ENCODE data around the gene CALU.

The CALU gene

GRCh38 chr7:128726059-128726736, 13.0 kb upstream of the CALU start:
- Histone ChIP-seq H3K4me3 (ENCODE audit: low read depth in 1 of 2, low read length in 2 of 2) (no peak overlapping the region), H3K36me3 (ENCODE audit: control insufficient read depth in 1 of 2, insufficient read depth in 2 of 2, low read length in 2 of 2) (no peaks in the 10 kb centered on the region), H3K9me3 (ENCODE audit: control insufficient read depth in 1 of 2, low read length in 2 of 2) (no peaks in the 10 kb centered on the region), H3K27me3 (ENCODE audit: low read depth, low read length) (no peaks in the 10 kb centered on the region), H3K4me1 (ENCODE audit: control insufficient read depth in 1 of 2, insufficient read depth in 2 of 2, low read length in 2 of 2) (no peaks in the 10 kb centered on the region), H3K27ac (ENCODE audit: low read length) (no peak overlapping the region)

GRCh38 chr7:128726737-128727072, 12.5 kb upstream of the CALU start:
- Histone ChIP-seq H3K27ac (ENCODE audit: low read length) (no peak overlapping the region), H3K4me3 (ENCODE audit: low read depth in 1 of 2, low read length in 2 of 2) (no peak overlapping the region), H3K4me1 (ENCODE audit: control insufficient read depth in 1 of 2, insufficient read depth in 2 of 2, low read length in 2 of 2) (no peaks in the 10 kb centered on the region), H3K9me3 (ENCODE audit: control insufficient read depth in 1 of 2, low read length in 2 of 2) (no peaks in the 10 kb centered on the region), H3K36me3 (ENCODE audit: control insufficient read depth in 1 of 2, insufficient read depth in 2 of 2, low read length in 2 of 2) (no peaks in the 10 kb centered on the region), H3K27me3 (ENCODE audit: low read depth, low read length) (no peaks in the 10 kb centered on the region)

- H3K4me3 ChIP-seq (ENCODE audit: low read depth in 1 of 2, low read length in 2 of 2): no peak overlapping the region
- H3K27me3 ChIP-seq (ENCODE audit: low read depth, low read length): no peaks in the 10 kb centered on the region
- H3K27ac ChIP-seq (ENCODE audit: low read length): no peak overlapping the region
- H3K4me1 ChIP-seq (ENCODE audit: control insufficient read depth in 1 of 2, insufficient read depth in 2 of 2, low read length in 2 of 2): no peaks in the 10 kb centered on the region
- no peaks in the 10 kb centered on the region for H3K9me3 ChIP-seq (ENCODE audit: control insufficient read depth in 1 of 2, low read length in 2 of 2)
- H3K36me3 ChIP-seq (ENCODE audit: control insufficient read depth in 1 of 2, insufficient read depth in 2 of 2, low read length in 2 of 2): no peaks in the 10 kb centered on the region
Measured at GRCh38 chr7:128727239-128727638, 11.9 kb upstream of the CALU start.

- no peaks in the 10 kb centered on the region for H3K4me1 ChIP-seq (ENCODE audit: control insufficient read depth in 1 of 2, insufficient read depth in 2 of 2, low read length in 2 of 2)
- no peaks in the 10 kb centered on the region for H3K27me3 ChIP-seq (ENCODE audit: low read depth, low read length)
- no peaks in the 10 kb centered on the region for H3K36me3 ChIP-seq (ENCODE audit: control insufficient read depth in 1 of 2, insufficient read depth in 2 of 2, low read length in 2 of 2)
- H3K4me3 ChIP-seq (ENCODE audit: low read depth in 1 of 2, low read length in 2 of 2): no peak overlapping the region
- no peaks in the 10 kb centered on the region for H3K9me3 ChIP-seq (ENCODE audit: control insufficient read depth in 1 of 2, low read length in 2 of 2)
- H3K27ac ChIP-seq (ENCODE audit: low read length): no peak overlapping the region
Measured at GRCh38 chr7:128728598-128728997, 10.6 kb upstream of the CALU start.

GRCh38 chr7:128729494-128729893, 9.7 kb upstream of the CALU start:
- no peaks in the 10 kb centered on the region for H3K4me1 ChIP-seq (ENCODE audit: control insufficient read depth in 1 of 2, insufficient read depth in 2 of 2, low read length in 2 of 2)
- H3K9me3 ChIP-seq (ENCODE audit: control insufficient read depth in 1 of 2, low read length in 2 of 2): no peaks in the 10 kb centered on the region
- H3K36me3 ChIP-seq (ENCODE audit: control insufficient read depth in 1 of 2, insufficient read depth in 2 of 2, low read length in 2 of 2): no peaks in the 10 kb centered on the region
- no peak overlapping the region for H3K27ac ChIP-seq (ENCODE audit: low read length)
- H3K27me3 ChIP-seq (ENCODE audit: low read depth, low read length): no peaks in the 10 kb centered on the region
- H3K4me3 ChIP-seq (ENCODE audit: low read depth in 1 of 2, low read length in 2 of 2): no peak overlapping the region

- Histone ChIP-seq H3K27ac (ENCODE audit: low read length) (no peak overlapping the region), H3K27me3 (ENCODE audit: low read depth, low read length) (no peaks in the 10 kb centered on the region), H3K4me3 (ENCODE audit: low read depth in 1 of 2, low read length in 2 of 2) (no peak overlapping the region), H3K9me3 (ENCODE audit: control insufficient read depth in 1 of 2, low read length in 2 of 2) (no peaks in the 10 kb centered on the region), H3K36me3 (ENCODE audit: control insufficient read depth in 1 of 2, insufficient read depth in 2 of 2, low read length in 2 of 2) (no peaks in the 10 kb centered on the region), H3K4me1 (ENCODE audit: control insufficient read depth in 1 of 2, insufficient read depth in 2 of 2, low read length in 2 of 2) (no peaks in the 10 kb centered on the region)
Measured at GRCh38 chr7:128731184-128731583, 8.0 kb upstream of the CALU start.

- Histone ChIP-seq H3K27me3 (ENCODE audit: low read depth, low read length) (no peaks in the 10 kb centered on the region), H3K9me3 (ENCODE audit: control insufficient read depth in 1 of 2, low read length in 2 of 2) (no peaks in the 10 kb centered on the region), H3K36me3 (ENCODE audit: control insufficient read depth in 1 of 2, insufficient read depth in 2 of 2, low read length in 2 of 2) (no peaks in the 10 kb centered on the region), H3K27ac (ENCODE audit: low read length) (no peak overlapping the region), H3K4me3 (ENCODE audit: low read depth in 1 of 2, low read length in 2 of 2) (no peak overlapping the region), H3K4me1 (ENCODE audit: control insufficient read depth in 1 of 2, insufficient read depth in 2 of 2, low read length in 2 of 2) (no peaks in the 10 kb centered on the region)
Measured at GRCh38 chr7:128732521-128733277, 6.5 kb upstream of the CALU start.

GRCh38 chr7:128733278-128733645, 5.9 kb upstream of the CALU start:
- no peak overlapping the region for H3K4me3 ChIP-seq (ENCODE audit: low read depth in 1 of 2, low read length in 2 of 2)
- H3K9me3 ChIP-seq (ENCODE audit: control insufficient read depth in 1 of 2, low read length in 2 of 2): no peaks in the 10 kb centered on the region
- H3K4me1 ChIP-seq (ENCODE audit: control insufficient read depth in 1 of 2, insufficient read depth in 2 of 2, low read length in 2 of 2): peaks cover 0 to under 1% of the 10 kb centered on the region in 2 donors
- no peaks in the 10 kb centered on the region for H3K36me3 ChIP-seq (ENCODE audit: control insufficient read depth in 1 of 2, insufficient read depth in 2 of 2, low read length in 2 of 2)
- no peak overlapping the region for H3K27ac ChIP-seq (ENCODE audit: low read length)
- no peaks in the 10 kb centered on the region for H3K27me3 ChIP-seq (ENCODE audit: low read depth, low read length)

GRCh38 chr7:128734890-128735289, 4.3 kb upstream of the CALU start:
- peaks cover 0 to 12% of the 10 kb centered on the region in 2 donors for H3K36me3 ChIP-seq (ENCODE audit: control insufficient read depth in 1 of 2, insufficient read depth in 2 of 2, low read length in 2 of 2)
- H3K4me3 ChIP-seq (ENCODE audit: low read depth in 1 of 2, low read length in 2 of 2): no peak overlapping the region
- no peak overlapping the region for H3K27ac ChIP-seq (ENCODE audit: low read length)
- H3K27me3 ChIP-seq (ENCODE audit: low read depth, low read length): no peaks in the 10 kb centered on the region
- H3K4me1 ChIP-seq (ENCODE audit: control insufficient read depth in 1 of 2, insufficient read depth in 2 of 2, low read length in 2 of 2): peaks cover 0 to 5% of the 10 kb centered on the region in 2 donors
- no peaks in the 10 kb centered on the region for H3K9me3 ChIP-seq (ENCODE audit: control insufficient read depth in 1 of 2, low read length in 2 of 2)

GRCh38 chr7:128735436-128735835, 3.7 kb upstream of the CALU start:
- peaks cover 2 to 5% of the 10 kb centered on the region in 2 donors for H3K4me1 ChIP-seq (ENCODE audit: control insufficient read depth in 1 of 2, insufficient read depth in 2 of 2, low read length in 2 of 2)
- H3K9me3 ChIP-seq (ENCODE audit: control insufficient read depth in 1 of 2, low read length in 2 of 2): no peaks in the 10 kb centered on the region
- H3K27ac ChIP-seq (ENCODE audit: low read length): no peak overlapping the region
- peaks cover 0 to 12% of the 10 kb centered on the region in 2 donors for H3K36me3 ChIP-seq (ENCODE audit: control insufficient read depth in 1 of 2, insufficient read depth in 2 of 2, low read length in 2 of 2)
- H3K27me3 ChIP-seq (ENCODE audit: low read depth, low read length): no peaks in the 10 kb centered on the region
- no peak overlapping the region for H3K4me3 ChIP-seq (ENCODE audit: low read depth in 1 of 2, low read length in 2 of 2)

- H3K36me3 ChIP-seq (ENCODE audit: control insufficient read depth in 1 of 2, insufficient read depth in 2 of 2, low read length in 2 of 2): peaks cover 0 to 20% of the 10 kb centered on the region in 2 donors
- H3K27me3 ChIP-seq (ENCODE audit: low read depth, low read length): no peaks in the 10 kb centered on the region
- H3K27ac ChIP-seq (ENCODE audit: low read length): peak overlapping the region; percentile 96
- H3K4me1 ChIP-seq (ENCODE audit: control insufficient read depth in 1 of 2, insufficient read depth in 2 of 2, low read length in 2 of 2): peaks cover 11 to 18% of the 10 kb centered on the region in 2 donors
- no peak overlapping the region for H3K4me3 ChIP-seq (ENCODE audit: low read depth in 1 of 2, low read length in 2 of 2)
- no peaks in the 10 kb centered on the region for H3K9me3 ChIP-seq (ENCODE audit: control insufficient read depth in 1 of 2, low read length in 2 of 2)
Measured at GRCh38 chr7:128737441-128737840, 1.7 kb upstream of the CALU start.

Data from muscle layer of duodenum (tissue), 2 donors.